Activated CD4-positive, alpha-beta T cell treated with anti-CD3 and anti-CD28 coated beads for 36 hours (primary cell): ENCODE measurements around the gene ACSL3. TPM values are rescaled to one million over a fixed set of nuclear protein-coding genes. Genes with fewer than 3 reads are reported as not detected.
"Not testable (repeated sequence)": the region's sequence is repeated elsewhere in the genome, so short reads cannot be mapped to it uniquely, and the experiment has no call there.

ENCODE experiments used
- ATAC-seq: fragments of 200-7000 bp; cut with Tn5 transposase; one replicate; pipeline ENCODE4 v1.10.0; 2021; ENCODE audit warnings: mild to moderate bottlenecking, moderate library complexity
- CTCF ChIA-PET: fragments of 350-600 bp; sonication (Branson Sonifier 250); formaldehyde crosslinking; loops from one replicate; lab custom pipeline; 2021; ENCODE audit warnings: antibody characterized with exemption; lab: Charles Lee
- POLR2A ChIA-PET: fragments of 350-600 bp; sonication (Branson Sonifier 250); formaldehyde crosslinking; loops from one replicate; lab custom pipeline; 2021; ENCODE audit warnings: antibody characterized with exemption, inconsistent platforms; lab: Charles Lee
- DNase-seq: peaks from one replicate; pipeline ENCODE4 v3.0.0-alpha.2; 2020
- H3K27ac Mint-ChIP-seq: one replicate; pipeline ENCODE4 v1.8.0; 2021; ENCODE audit warnings: mixed read lengths
- H3K27me3 Mint-ChIP-seq: one replicate; pipeline ENCODE4 v1.8.0; 2021; ENCODE audit warnings: mixed read lengths
- H3K36me3 Mint-ChIP-seq: one replicate; pipeline ENCODE4 v1.8.0; 2021; ENCODE audit warnings: low read depth, mixed read lengths
- H3K4me1 Mint-ChIP-seq: one replicate; pipeline ENCODE4 v1.8.0; 2021; ENCODE audit warnings: mixed read lengths
- H3K4me3 Mint-ChIP-seq: one replicate; pipeline ENCODE4 v1.8.0; 2021; ENCODE audit warnings: mild to moderate bottlenecking, moderate library complexity, mixed read lengths
- H3K9me3 Mint-ChIP-seq: one replicate; pipeline ENCODE4 v1.8.0; 2021; ENCODE audit warnings: low read depth, mixed read lengths
- intact Hi-C, 2 experiments: fragments of 100-400 bp; cut with DNase I in 1 of 2; cut with micrococcal nuclease in 1 of 2; formaldehyde crosslinking; loops; one replicate each; pipeline versions ENCODE4 v1.14.2 to v1.15.1; 2022 to 2024; cut with DNase I, micrococcal nuclease
- total RNA-seq, 2 experiments: library from RNA; stranded (reverse); gene quantifications; one replicate each; pipeline ENCODE4 v1.2.3, GENCODE V29; 2021

The ACSL3 gene
- total RNA-seq, 2 experiments from 2014 or later = 46.2 to 48.8 TPM

- no peak overlapping the region for H3K27ac Mint-ChIP-seq
- ATAC-seq (no peak), DNase-seq (no peak)
- no peaks in the 10 kb centered on the region for H3K9me3 Mint-ChIP-seq
- ChIA-PET POLR2A (no interaction called here), CTCF (interaction anchor here (0.8 to 1.0 kb wide), 2 partner anchors 7 to 633 kb away, joined by 3 to 4 read pairs; no protein-coding TSS in a partner anchor)
- H3K4me1 Mint-ChIP-seq = peaks cover 8% of the 10 kb centered on the region
- peaks cover 16% of the 10 kb centered on the region for H3K27me3 Mint-ChIP-seq
- H3K36me3 Mint-ChIP-seq = no peaks in the 10 kb centered on the region
- no peak overlapping the region for H3K4me3 Mint-ChIP-seq
- intact Hi-C loops = loop anchor here in 1 of 2 experiments (10.0 kb wide), 4 partner anchors 325 to 715 kb away; partner anchors contain the start of gene SCG2
Measured at GRCh38 chr2:222979484-222979883, 118.6 kb downstream of the ACSL3 start.

- DNase-seq = peak; percentile 36
- H3K27ac Mint-ChIP-seq = peak overlapping the region; percentile 30
- ATAC-seq = peak; percentile 49
- intact Hi-C loops = no loop called here
- H3K36me3 Mint-ChIP-seq = no peaks in the 10 kb centered on the region
- H3K9me3 Mint-ChIP-seq = peaks cover 2% of the 10 kb centered on the region
- peaks cover 8% of the 10 kb centered on the region for H3K4me1 Mint-ChIP-seq
- no peak overlapping the region for H3K4me3 Mint-ChIP-seq
- ChIA-PET POLR2A (no interaction called here), CTCF (interaction anchor here (1.1 to 1.2 kb wide), 3 partner anchors 10 to 11 kb away, joined by 3 to 11 read pairs (median 7); no protein-coding TSS in a partner anchor)
- peaks cover 19% of the 10 kb centered on the region for H3K27me3 Mint-ChIP-seq
Measured at GRCh38 chr2:222982010-222982908, 121.4 kb downstream of the ACSL3 start.

GRCh38 chr2:222982909-222983265 lies 122.1 kb downstream of the ACSL3 start:
- POLR2A ChIA-PET = no interaction called here
- DNase-seq (no peak), ATAC-seq (no peak)
- CTCF ChIA-PET = interaction anchor here (1.1 kb wide), 2 partner anchors 11 kb away, joined by 3 to 7 read pairs; no protein-coding TSS in a partner anchor
- Mint-ChIP-seq H3K4me3 (no peak overlapping the region), H3K27ac (no peak overlapping the region), H3K36me3 (no peaks in the 10 kb centered on the region), H3K27me3 (peaks cover 19% of the 10 kb centered on the region), H3K4me1 (peaks cover 8% of the 10 kb centered on the region), H3K9me3 (peaks cover 4% of the 10 kb centered on the region)
- intact Hi-C loops = no loop called here

- no peak for DNase-seq
- ATAC-seq = no peak
- ChIA-PET POLR2A (no interaction called here), CTCF (no interaction called here)
- Mint-ChIP-seq H3K4me3 (no peak overlapping the region), H3K9me3 (peaks cover 5% of the 10 kb centered on the region), H3K36me3 (no peaks in the 10 kb centered on the region), H3K27ac (no peak overlapping the region), H3K4me1 (peaks cover 8% of the 10 kb centered on the region), H3K27me3 (peaks cover 20% of the 10 kb centered on the region)
- intact Hi-C loops = no loop called here
Measured at GRCh38 chr2:222984908-222985307, 124.1 kb downstream of the ACSL3 start.

GRCh38 chr2:222989431-222989830 lies 128.6 kb downstream of the ACSL3 start:
- CTCF ChIA-PET = interaction anchor here (0.7 kb wide), 1 partner anchor 96 kb away, joined by 3 read pairs; no protein-coding TSS in a partner anchor
- intact Hi-C loops = no loop called here
- DNase-seq (no peak), ATAC-seq (no peak)
- peaks cover 5% of the 10 kb centered on the region for H3K9me3 Mint-ChIP-seq
- no peaks in the 10 kb centered on the region for H3K36me3 Mint-ChIP-seq
- POLR2A ChIA-PET = no interaction called here
- no peak overlapping the region for H3K27ac Mint-ChIP-seq
- no peak overlapping the region for H3K4me3 Mint-ChIP-seq
- H3K4me1 Mint-ChIP-seq = no peaks in the 10 kb centered on the region
- peaks cover 13% of the 10 kb centered on the region for H3K27me3 Mint-ChIP-seq

- H3K27me3 Mint-ChIP-seq, H3K36me3 Mint-ChIP-seq, DNase-seq, intact Hi-C loops, ATAC-seq, POLR2A ChIA-PET, H3K4me3 Mint-ChIP-seq, H3K27ac Mint-ChIP-seq, CTCF ChIA-PET, H3K9me3 Mint-ChIP-seq, H3K4me1 Mint-ChIP-seq: not testable (repeated sequence)
Measured at GRCh38 chr2:222990206-222990605, 129.4 kb downstream of the ACSL3 start.

- ChIA-PET POLR2A (no interaction called here), CTCF (no interaction called here)
- Mint-ChIP-seq H3K4me1 (no peaks in the 10 kb centered on the region), H3K27ac (no peak overlapping the region), H3K9me3 (peaks cover 5% of the 10 kb centered on the region), H3K4me3 (no peak overlapping the region), H3K27me3 (peaks cover 5% of the 10 kb centered on the region), H3K36me3 (no peaks in the 10 kb centered on the region)
- DNase-seq = no peak
- no peak for ATAC-seq
- intact Hi-C loops = no loop called here
Measured at GRCh38 chr2:222992137-222992536, 131.3 kb downstream of the ACSL3 start.

Other genes with a start within 250 kb of the ACSL3 start
- 10 to 100 TPM; 56.3 to 58.5 TPM for gene FARSB, start 204.9 kb upstream of the ACSL3 start, total RNA-seq
- gene MOGAT1, start 189.4 kb upstream of the ACSL3 start, total RNA-seq = not detected
- not detected for gene KCNE4, start 191.2 kb downstream of the ACSL3 start, total RNA-seq